OCI-LY3 (cell line): ENCODE data around the gene WFDC9.
"Not testable (repeated sequence)": the region's sequence is repeated elsewhere in the genome, so short reads cannot be mapped to it uniquely, and the experiment has no call there.

Source experiments
- H2AFZ ChIP-seq: fragments of 200-600, 300-600 bp; shearing (Covaris generic); 2 replicates; pipeline ENCODE4 v1.6.0; 2014; ENCODE audit warnings: antibody characterized with exemption, low read depth, low read length
- H3K27ac ChIP-seq: fragments of 200-600, 300-600 bp; sonication (generic); 2 replicates; pipeline ENCODE4 v1.5.1; 2014; ENCODE audit warnings: mild to moderate bottlenecking, low read length, moderate library complexity, mixed read lengths
- H3K27me3 ChIP-seq: fragments of 200-600, 300-600 bp; sonication (generic); 2 replicates; pipeline ENCODE4 v1.6.1; 2014; ENCODE audit warnings: low read depth, low read length, mixed read lengths
- H3K36me3 ChIP-seq: fragments of 200-600, 300-600 bp; sonication (generic); replicated peaks from 2 replicates; pipeline ENCODE3; 2014; ENCODE audit warnings: low read depth, low read length, mixed read lengths
- H3K4me1 ChIP-seq: fragments of 300-600, 200-600 bp; sonication (generic); 2 replicates; pipeline ENCODE4 v1.6.1; 2014; ENCODE audit warnings: low read length, mixed read lengths
- H3K4me2 ChIP-seq: fragments of 200-600, 300-600 bp; sonication (generic); 2 replicates; pipeline ENCODE4 v1.6.1; 2014; ENCODE audit warnings: low read length, mixed read lengths
- H3K4me3 ChIP-seq: fragments of 300-600, 200-600 bp; sonication (generic); 2 replicates; pipeline ENCODE4 v1.5.1; 2014; ENCODE audit warnings: antibody characterized with exemption, mild to moderate bottlenecking, low read length, moderate library complexity
- H3K79me2 ChIP-seq: fragments of 300-600, 200-600 bp; shearing (Covaris generic); 2 replicates; pipeline ENCODE4 v1.6.1; 2014; ENCODE audit warnings: mild to moderate bottlenecking, low read length, mixed read lengths
- H3K9ac ChIP-seq: fragments of 300-600, 200-600 bp; shearing (Covaris generic); 2 replicates; pipeline ENCODE4 v1.6.0; 2014; ENCODE audit warnings: mild to moderate bottlenecking, low read length, moderate library complexity
- H3K9me3 ChIP-seq: fragments of 200-600, 300-600 bp; shearing (Covaris generic); 2 replicates; pipeline ENCODE4 v1.6.1; 2014; ENCODE audit warnings: low read length, mixed read lengths; ENCODE audit not compliant: insufficient read depth
- H4K20me1 ChIP-seq: fragments of 200-600, 300-600 bp; sonication (generic); 2 replicates; pipeline ENCODE4 v1.6.1; 2016; ENCODE audit warnings: low read length, mixed read lengths; ENCODE audit not compliant: insufficient read depth
- EZH2phosphoT487 ChIP-seq: fragments of 200-600 bp; shearing (Covaris generic); IDR thresholded peaks from 2 replicates; pipeline ENCODE4 v1.6.1; 2018; ENCODE audit warnings: antibody characterized with exemption, mixed run types, low read depth
- TF ChIP-seq, protein P1 (sequence below): fragments of 200-600, 300-600 bp; sonication (generic); IDR thresholded peaks from 2 replicates; pipeline ENCODE4 v1.5.1; 2014; ENCODE audit warnings: antibody characterized with exemption, low read length, low read depth

The WFDC9 gene

GRCh38 chr20:45592574-45593189 is 38.4 kb downstream of the WFDC9 start:
- Histone ChIP-seq H3K27me3 (peaks cover 53% of the 10 kb centered on the region), H3K4me2 (no peak overlapping the region), H3K27ac (no peak overlapping the region), H2AFZ (no peak overlapping the region), H3K4me3 (no peak overlapping the region), H4K20me1 (no peaks in the 10 kb centered on the region), H3K9ac (no peak overlapping the region), H3K79me2 (no peaks in the 10 kb centered on the region), H3K9me3 (no peaks in the 10 kb centered on the region), H3K36me3 (no peaks in the 10 kb centered on the region), H3K4me1 (no peaks in the 10 kb centered on the region)
- TF ChIP-seq, protein P1, sequence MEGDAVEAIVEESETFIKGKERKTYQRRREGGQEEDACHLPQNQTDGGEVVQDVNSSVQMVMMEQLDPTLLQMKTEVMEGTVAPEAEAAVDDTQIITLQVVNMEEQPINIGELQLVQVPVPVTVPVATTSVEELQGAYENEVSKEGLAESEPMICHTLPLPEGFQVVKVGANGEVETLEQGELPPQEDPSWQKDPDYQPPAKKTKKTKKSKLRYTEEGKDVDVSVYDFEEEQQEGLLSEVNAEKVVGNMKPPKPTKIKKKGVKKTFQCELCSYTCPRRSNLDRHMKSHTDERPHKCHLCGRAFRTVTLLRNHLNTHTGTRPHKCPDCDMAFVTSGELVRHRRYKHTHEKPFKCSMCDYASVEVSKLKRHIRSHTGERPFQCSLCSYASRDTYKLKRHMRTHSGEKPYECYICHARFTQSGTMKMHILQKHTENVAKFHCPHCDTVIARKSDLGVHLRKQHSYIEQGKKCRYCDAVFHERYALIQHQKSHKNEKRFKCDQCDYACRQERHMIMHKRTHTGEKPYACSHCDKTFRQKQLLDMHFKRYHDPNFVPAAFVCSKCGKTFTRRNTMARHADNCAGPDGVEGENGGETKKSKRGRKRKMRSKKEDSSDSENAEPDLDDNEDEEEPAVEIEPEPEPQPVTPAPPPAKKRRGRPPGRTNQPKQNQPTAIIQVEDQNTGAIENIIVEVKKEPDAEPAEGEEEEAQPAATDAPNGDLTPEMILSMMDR = peak; percentile 97
- TF ChIP-seq EZH2phosphoT487 = no peak

GRCh38 chr20:45589725-45590124 is 41.4 kb downstream of the WFDC9 start:
- H3K79me2 ChIP-seq = no peaks in the 10 kb centered on the region
- H3K4me3 ChIP-seq = no peak overlapping the region
- no peaks in the 10 kb centered on the region for H3K36me3 ChIP-seq
- no peak overlapping the region for H2AFZ ChIP-seq
- H3K9ac ChIP-seq = no peak overlapping the region
- H3K4me2 ChIP-seq = no peak overlapping the region
- H3K9me3 ChIP-seq = no peaks in the 10 kb centered on the region
- TF ChIP-seq, protein P1 = no peak
- no peak for TF ChIP-seq EZH2phosphoT487
- H3K27ac ChIP-seq = no peak overlapping the region
- peaks cover 31% of the 10 kb centered on the region for H3K27me3 ChIP-seq
- no peaks in the 10 kb centered on the region for H4K20me1 ChIP-seq
- no peaks in the 10 kb centered on the region for H3K4me1 ChIP-seq

GRCh38 chr20:45588800-45589199 is 42.3 kb downstream of the WFDC9 start:
- Histone ChIP-seq H3K79me2 (no peaks in the 10 kb centered on the region), H3K36me3 (no peaks in the 10 kb centered on the region), H2AFZ (no peak overlapping the region), H3K9ac (no peak overlapping the region), H3K4me2 (no peak overlapping the region), H3K27ac (no peak overlapping the region), H3K9me3 (no peaks in the 10 kb centered on the region), H3K4me1 (no peaks in the 10 kb centered on the region), H3K4me3 (no peak overlapping the region), H3K27me3 (peaks cover 25% of the 10 kb centered on the region), H4K20me1 (no peaks in the 10 kb centered on the region)
- TF ChIP-seq, protein P1 = no peak
- no peak for TF ChIP-seq EZH2phosphoT487

- not testable (repeated sequence) for H4K20me1 ChIP-seq, H3K79me2 ChIP-seq, H3K36me3 ChIP-seq, H3K9me3 ChIP-seq, H3K4me2 ChIP-seq, H3K9ac ChIP-seq, H2AFZ ChIP-seq, H3K27ac ChIP-seq, H3K4me1 ChIP-seq, H3K4me3 ChIP-seq
- H3K27me3 ChIP-seq = peaks cover 32% of the 10 kb centered on the region
Measured at GRCh38 chr20:45585986-45586385, 45.1 kb downstream of the WFDC9 start.

- H2AFZ ChIP-seq, H3K9ac ChIP-seq: not testable (repeated sequence)
Measured at GRCh38 chr20:45584294-45584693, 46.8 kb downstream of the WFDC9 start.

More at GRCh38 chr20:45584294-45584693, 46.8 kb downstream of the WFDC9 start:
- not testable (repeated sequence) for H3K9me3 ChIP-seq, H3K4me1 ChIP-seq, H3K79me2 ChIP-seq, H3K27ac ChIP-seq, H3K4me2 ChIP-seq, H4K20me1 ChIP-seq, H3K4me3 ChIP-seq, H3K36me3 ChIP-seq
- H3K27me3 ChIP-seq = peaks cover 42% of the 10 kb centered on the region
